ENCODE results near the gene GPR160.
"Not testable (repeated sequence)": the region's sequence is repeated elsewhere in the genome, so short reads cannot be mapped to it uniquely, and the experiment has no call there.

The GPR160 gene

GRCh38 chr3:170076715-170077238 lies 39.0 kb downstream of the GPR160 start:
- DNase-seq = no peak

GRCh38 chr3:170077361-170077760 lies 39.6 kb downstream of the GPR160 start:
- no peak for DNase-seq

- no peak for DNase-seq
Observed at GRCh38 chr3:170078620-170079281, 41.0 kb downstream of the GPR160 start.

GRCh38 chr3:170079536-170080165 lies 41.9 kb downstream of the GPR160 start:
- no peak for DNase-seq

GRCh38 chr3:170080605-170081004 lies 42.8 kb downstream of the GPR160 start:
- DNase-seq = no peak

GRCh38 chr3:170081079-170081741 lies 43.4 kb downstream of the GPR160 start:
- no peak for DNase-seq

- no peak for DNase-seq
Observed at GRCh38 chr3:170083343-170083742, 45.5 kb downstream of the GPR160 start.

GRCh38 chr3:170085396-170085795 lies 47.6 kb downstream of the GPR160 start:
- no peak for DNase-seq

- DNase-seq = no peak
Observed at GRCh38 chr3:170089862-170090600, 52.2 kb downstream of the GPR160 start.

GRCh38 chr3:170090601-170090981 lies 52.8 kb downstream of the GPR160 start:
- DNase-seq = no peak

- DNase-seq = no peak
Observed at GRCh38 chr3:170092907-170093306, 55.1 kb downstream of the GPR160 start.

- DNase-seq = no peak
Observed at GRCh38 chr3:170095771-170096170, 58.0 kb downstream of the GPR160 start.

GRCh38 chr3:170096342-170096741 lies 58.5 kb downstream of the GPR160 start:
- no peak for DNase-seq

GRCh38 chr3:170098753-170099152 lies 61.0 kb downstream of the GPR160 start:
- no peak for DNase-seq

- DNase-seq = no peak
Observed at GRCh38 chr3:170100944-170101343, 63.1 kb downstream of the GPR160 start.

- no peak for DNase-seq
Observed at GRCh38 chr3:170102431-170102830, 64.6 kb downstream of the GPR160 start.

GRCh38 chr3:170107941-170108340 lies 70.1 kb downstream of the GPR160 start:
- no peak for DNase-seq

GRCh38 chr3:170108955-170109354 lies 71.2 kb downstream of the GPR160 start:
- no peak for DNase-seq

GRCh38 chr3:170109579-170110293 lies 71.9 kb downstream of the GPR160 start:
- DNase-seq = no peak

- no peak for DNase-seq
Observed at GRCh38 chr3:170111147-170111771, 73.5 kb downstream of the GPR160 start.

GRCh38 chr3:170114165-170114564 lies 76.4 kb downstream of the GPR160 start:
- DNase-seq = not testable (repeated sequence)

GRCh38 chr3:170117134-170117533 lies 79.3 kb downstream of the GPR160 start:
- DNase-seq = no peak

All from islet precursor cell (in vitro differentiated cells).